Uterus (tissue), 2 donors: ENCODE measurements around the gene TMEM239.
"Not testable (repeated sequence)": the region's sequence is repeated elsewhere in the genome, so short reads cannot be mapped to it uniquely, and the experiment has no call there.

Source experiments
- POLR2A ChIP-seq, 2 donors: fragments of 450-650 bp; IDR thresholded peaks; one replicate each; pipeline ENCODE4 v1.6.1; 2016; ENCODE audit warnings: antibody characterized with exemption in 2 of 2, mild to moderate bottlenecking in 1 of 2, moderate library complexity in 1 of 2
- TF ChIP-seq, protein P1 (sequence below), 4 experiments: fragments of 200-600 bp in 2 of 4; fragments of 450-650 bp in 2 of 4; sonication (generic) in 2 of 4; IDR thresholded peaks; one replicate each; pipeline ENCODE4 v1.5.1; 2016 to 2019; ENCODE audit warnings: antibody characterized with exemption in 4 of 4, mild to moderate bottlenecking in 2 of 4, moderate library complexity in 1 of 4

DNA sequence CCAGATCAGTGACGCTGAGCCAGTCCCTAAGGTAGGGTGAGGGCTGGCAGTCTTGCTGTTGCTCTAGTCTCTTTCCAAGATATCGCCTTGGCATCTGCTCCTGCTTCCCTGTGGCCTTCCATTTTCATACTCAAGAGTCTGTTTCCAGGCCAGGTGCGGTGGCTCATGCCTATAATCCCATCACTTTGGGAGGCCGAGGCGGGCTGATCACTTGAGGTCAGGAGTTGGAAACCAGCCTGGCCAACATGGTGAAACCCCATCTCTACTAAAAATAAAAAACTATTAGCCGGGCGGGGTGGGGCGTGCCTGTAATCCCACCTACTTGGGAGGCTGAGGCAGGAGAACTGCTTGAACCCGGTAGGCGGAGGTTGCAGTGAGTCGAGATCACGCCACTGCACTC, 46.1 kb upstream of the TMEM239 start:
- TF ChIP-seq, protein P1, sequence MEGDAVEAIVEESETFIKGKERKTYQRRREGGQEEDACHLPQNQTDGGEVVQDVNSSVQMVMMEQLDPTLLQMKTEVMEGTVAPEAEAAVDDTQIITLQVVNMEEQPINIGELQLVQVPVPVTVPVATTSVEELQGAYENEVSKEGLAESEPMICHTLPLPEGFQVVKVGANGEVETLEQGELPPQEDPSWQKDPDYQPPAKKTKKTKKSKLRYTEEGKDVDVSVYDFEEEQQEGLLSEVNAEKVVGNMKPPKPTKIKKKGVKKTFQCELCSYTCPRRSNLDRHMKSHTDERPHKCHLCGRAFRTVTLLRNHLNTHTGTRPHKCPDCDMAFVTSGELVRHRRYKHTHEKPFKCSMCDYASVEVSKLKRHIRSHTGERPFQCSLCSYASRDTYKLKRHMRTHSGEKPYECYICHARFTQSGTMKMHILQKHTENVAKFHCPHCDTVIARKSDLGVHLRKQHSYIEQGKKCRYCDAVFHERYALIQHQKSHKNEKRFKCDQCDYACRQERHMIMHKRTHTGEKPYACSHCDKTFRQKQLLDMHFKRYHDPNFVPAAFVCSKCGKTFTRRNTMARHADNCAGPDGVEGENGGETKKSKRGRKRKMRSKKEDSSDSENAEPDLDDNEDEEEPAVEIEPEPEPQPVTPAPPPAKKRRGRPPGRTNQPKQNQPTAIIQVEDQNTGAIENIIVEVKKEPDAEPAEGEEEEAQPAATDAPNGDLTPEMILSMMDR (IDR thresholded peaks at IDR 0.05), result not testable (repeated sequence)
- not testable (repeated sequence) for TF ChIP-seq POLR2A (IDR thresholded peaks at IDR 0.05)
